K562 (cell line): ENCODE data around the gene SUMF2. TPM values are rescaled to one million over a fixed set of nuclear protein-coding genes. Genes with fewer than 3 reads are reported as not detected.

Experiments used
- ATAC-seq: fragments of 200-7000 bp; cut with Tn5 transposase; 3 replicates; pipeline ENCODE4 v1.9.1; 2020; ENCODE audit warnings: moderate library complexity
- BruUV-seq: library from RNA; stranded (reverse); fragments of 400-500 nt; replicated peaks from 2 replicates; lab custom pipeline; 2021; lab: Mats Ljungman, UMichigan
- CTCF ChIA-PET: fragments of 300-600 bp; formaldehyde crosslinking; extraction: SDS; loops from one replicate; lab custom pipeline; 2021; ENCODE audit warnings: low intra/inter-chr PET ratio; lab: Yijun Ruan, JAX
- POLR2A ChIA-PET: fragments of 300-600, 350-650 bp; sonication (Branson Sonifier 250); formaldehyde crosslinking; extraction: SDS; loops from one replicate; lab custom pipeline; 2021; ENCODE audit warnings: antibody characterized with exemption, inconsistent platforms; lab: Yijun Ruan, JAX
- DNase-seq, 4 experiments: peaks; one replicate each; pipeline versions ENCODE4 v3.0.0 to v3.0.0-alpha.2; 2011 to 2018; ENCODE audit warnings: low spot score in 3 of 4, mixed read lengths in 3 of 4; ENCODE audit errors: extremely low read depth in 1 of 4
- FAIRE-seq: peaks from 2 replicates; lab custom pipeline; 2011; peaks lifted over from hg19 to GRCh38; lab: Jason Lieb, UNC
- H2AFZ ChIP-seq: 2 replicates; pipeline ENCODE4 v1.6.0; 2011; ENCODE audit warnings: low read depth, low read length, control low read depth, inconsistent platforms
- H3K27ac ChIP-seq: fragments of 200-600 bp; 3 replicates; pipeline ENCODE4 v1.8.0; 2011; ENCODE audit warnings: low read depth, mild to moderate bottlenecking, control low read depth, inconsistent platforms, low read length, moderate library complexity, mixed read lengths; ENCODE audit errors: extremely low read depth
- H3K27me3 ChIP-seq, 2 experiments: fragments of 300-600 bp in 1 of 2; 2 replicates in 1 of 2; 3 replicates in 1 of 2; pipeline versions ENCODE4 v1.6.0 to v1.8.0; 2011; ENCODE audit warnings: inconsistent platforms in 2 of 2, low read length in 2 of 2, mild to moderate bottlenecking in 1 of 2, mixed read lengths in 1 of 2, moderate library complexity in 1 of 2; ENCODE audit not compliant: control insufficient read depth in 2 of 2, insufficient read depth in 2 of 2
- H3K36me3 ChIP-seq: fragments of 300-600 bp; 3 replicates; pipeline ENCODE4 v1.8.0; 2011; ENCODE audit warnings: mild to moderate bottlenecking, low read length, inconsistent platforms; ENCODE audit not compliant: control insufficient read depth, insufficient read depth
- H3K4me1 ChIP-seq, 2 experiments: fragments of 200-600 bp in 1 of 2; replicated peaks in 1 of 2; 2 replicates in 1 of 2; 3 replicates in 1 of 2; pipeline versions ENCODE4 v1.5.1 to v1.8.0; 2011; ENCODE audit warnings: inconsistent platforms in 2 of 2, low read length in 2 of 2, mild to moderate bottlenecking in 1 of 2, mixed read lengths in 1 of 2, moderate library complexity in 1 of 2; ENCODE audit not compliant: control insufficient read depth in 2 of 2, insufficient read depth in 2 of 2
- H3K4me2 ChIP-seq: 2 replicates; pipeline ENCODE4 v1.6.1; 2011; ENCODE audit warnings: low read length, control low read depth, inconsistent platforms, mixed read lengths; ENCODE audit not compliant: insufficient read depth
- H3K4me3 ChIP-seq: fragments of 200-600 bp; sonication (generic), shearing (Covaris generic); 2 replicates; pipeline ENCODE4 v1.5.1; 2016; ENCODE audit warnings: control low read depth, inconsistent platforms
- H3K79me2 ChIP-seq: fragments of 200-600 bp; 3 replicates; pipeline ENCODE4 v1.8.0; 2011; ENCODE audit warnings: low read length, inconsistent platforms; ENCODE audit not compliant: control insufficient read depth, insufficient read depth
- H3K9ac ChIP-seq, 2 experiments: 2 replicates each; pipeline versions ENCODE4 v1.6.0 to v1.6.1; 2011; ENCODE audit warnings: low read depth in 2 of 2, low read length in 2 of 2, control low read depth in 1 of 2, inconsistent platforms in 1 of 2, mild to moderate bottlenecking in 1 of 2, mixed read lengths in 1 of 2; ENCODE audit not compliant: insufficient read depth in 1 of 2
- H3K9me1 ChIP-seq: one replicate; pipeline ENCODE4 v1.6.0; 2011; ENCODE audit warnings: inconsistent platforms, mild to moderate bottlenecking, low read length, moderate library complexity; ENCODE audit not compliant: control insufficient read depth, insufficient read depth
- H3K9me3 ChIP-seq: replicated peaks from 2 replicates; pipeline ENCODE4 v1.5.1; 2011; ENCODE audit warnings: low read depth, low read length, inconsistent platforms; ENCODE audit not compliant: control insufficient read depth, insufficient read depth
- H4K20me1 ChIP-seq: replicated peaks from 2 replicates; pipeline ENCODE4 v1.6.1; 2011; ENCODE audit warnings: low read length, inconsistent platforms, mixed read lengths; ENCODE audit not compliant: control insufficient read depth, insufficient read depth
- ATF6 ChIP-seq: sonication (generic); formaldehyde crosslinking; IDR thresholded peaks from 2 replicates; pipeline ENCODE4 v1.4.0; 2020; ENCODE audit warnings: mild to moderate bottlenecking, missing genetic modification reagents
- JUNB ChIP-seq: fragments of 450-650 bp; formaldehyde crosslinking; conservative IDR thresholded peaks from 2 replicates; pipeline ENCODE4 v1.4.0; 2020; ENCODE audit warnings: mild to moderate bottlenecking
- LARP7 ChIP-seq: fragments of 450-650 bp; IDR thresholded peaks from 2 replicates; pipeline ENCODE4 v1.6.1; 2016
- SMARCE1 ChIP-seq: fragments of 450-650 bp; IDR thresholded peaks from 2 replicates; pipeline ENCODE4 v1.7.1; 2016; ENCODE audit warnings: mild to moderate bottlenecking
- ZNF124 ChIP-seq: sonication (generic); formaldehyde crosslinking; IDR thresholded peaks from 2 replicates; pipeline ENCODE4 v1.8.1; 2022; ENCODE audit warnings: missing genetic modification reagents
- ZNF263 ChIP-seq: sonication (generic); formaldehyde crosslinking; IDR thresholded peaks from 2 replicates; pipeline ENCODE4 v1.8.0; 2022; ENCODE audit warnings: mild to moderate bottlenecking, missing genetic modification reagents, borderline replicate concordance
- ZNF609 ChIP-seq: sonication (generic); formaldehyde crosslinking; IDR thresholded peaks from 2 replicates; pipeline ENCODE4 v1.8.1; 2023; ENCODE audit warnings: missing genetic modification reagents, mild to moderate bottlenecking, borderline replicate concordance
- ZNF77 ChIP-seq: fragments of 250-450 bp; sonication (Bioruptor Pico); IDR thresholded peaks from 2 replicates; pipeline ENCODE4 v1.5.0; 2020
- WGBS: fragments of 100-300 bp; shearing (Covaris generic); methylation state at CpG from one replicate; pipeline ENCODE4 v1.1.6; 2016; ENCODE audit warnings: low coverage, mixed read lengths; ENCODE audit not compliant: insufficient coverage; ENCODE audit errors: missing lambda C conversion rate; 5-methylcytosine and 5-hydroxymethylcytosine counted together
- in situ Hi-C: fragments of 300-500 bp; cut with MboI; formaldehyde crosslinking; loops from 4 replicates; pipeline ENCODE4 v1.15.0; 2018; ENCODE audit warnings: inconsistent platforms, mixed read lengths
- intact Hi-C: fragments of 100-400 bp; cut with micrococcal nuclease; formaldehyde crosslinking; loops from 2 replicates; pipeline ENCODE4 v1.14.2; 2022
- polyA plus RNA-seq, 8 experiments: library from polyadenylated mRNA; depleted of rRNA in 4 of 8; stranded (reverse) in 5 of 8; unstranded in 3 of 8; fragments of >200 nt; fragmentation: Nextera tagmentation in 2 of 8; fragmentation: Illumina TruSeq in 1 of 8; extraction: Ambion mirVana in 2 of 8; extraction: Trizol in 1 of 8; gene quantifications; 2 replicates each; pipeline versions ENCODE4 v1.2.1 to v1.2.3, GENCODE V29; 2011 to 2014; ENCODE audit warnings: inconsistent platforms in 1 of 8, missing spikeins in 1 of 8
- total RNA-seq, 7 experiments: library from RNA; depleted of rRNA in 6 of 7; stranded (reverse); fragments of >200 nt in 6 of 7; fragmentation: Illumina TruSeq in 2 of 7; extraction: Trizol in 2 of 7; gene quantifications; 2 replicates each; pipeline versions ENCODE4 v1.2.1 to v1.2.3, GENCODE V29; 2011 to 2021; ENCODE audit warnings: low replicate concordance in 1 of 7

The SUMF2 gene
- total and polyA plus RNA-seq, 9 of the 15 experiments (the other 6 are each of a cell fraction or from before 2014, with no cell fraction given): 39.0 to 113 (median 67.7) TPM

- no peak overlapping the region for H3K27ac ChIP-seq
- ChIA-PET POLR2A (no interaction called here), CTCF (no interaction called here)
- H3K79me2 ChIP-seq: no peaks in the 10 kb centered on the region
- H3K9me3 ChIP-seq: no peaks in the 10 kb centered on the region
- H3K36me3 ChIP-seq: peaks cover 18% of the 10 kb centered on the region; the same call in 2 of the 3 replicates
- H3K4me3 ChIP-seq: no peak overlapping the region
- in situ Hi-C loops (no loop called here), intact Hi-C loops (no loop called here)
- H3K4me1 ChIP-seq: no peaks in the 10 kb centered on the region
- FAIRE-seq (no peak), ATAC-seq (no peak; the same call in 2 of the 3 replicates), DNase-seq (no peak)
- no peak overlapping the region for H3K9ac ChIP-seq
- H2AFZ ChIP-seq: no peak overlapping the region
- BruUV-seq: no TSS peak
- WGBS: 80% methylated on average over 9 of the region's 9 CpGs
- no peak overlapping the region for H3K4me2 ChIP-seq
- no peaks in the 10 kb centered on the region for H4K20me1 ChIP-seq
- H3K27me3 ChIP-seq: no peaks in the 10 kb centered on the region
- H3K9me1 ChIP-seq: no peaks in the 10 kb centered on the region
- TF ChIP-seq SMARCE1: no peak
- no peak for TF ChIP-seq ZNF263 (CRISPR knock-in tag)
- TF ChIP-seq JUNB: no peak
- no peak for TF ChIP-seq ZNF609 (CRISPR knock-in tag)
- no peak for TF ChIP-seq ZNF124
- TF ChIP-seq ATF6 (CRISPR knock-in tag): no peak
- TF ChIP-seq ZNF77: no peak
- TF ChIP-seq LARP7: no peak
Observed at GRCh38 chr7:56019501-56019900, 44.6 kb upstream of the SUMF2 start.
